Epithelial cell of proximal tubule (primary cell): ENCODE results near the gene MYO5B. TPM values are rescaled to one million over a fixed set of nuclear protein-coding genes. Genes with fewer than 3 reads are reported as not detected.

ENCODE experiments used
- DNase-seq: peaks from one replicate; pipeline ENCODE4 v3.0.0-alpha.2; 2011; ENCODE audit warnings: low read depth
- H3K4me3 ChIP-seq: 2 replicates; pipeline ENCODE4 v1.5.1; 2011; ENCODE audit warnings: low read depth, mild to moderate bottlenecking, low read length
- CTCF ChIP-seq: conservative IDR thresholded peaks from 2 replicates; pipeline ENCODE4 v1.5.1; 2012; ENCODE audit warnings: low read depth, mild to moderate bottlenecking, low read length
- total RNA-seq: library from RNA; depleted of rRNA; stranded (reverse); fragments of >200 nt; gene quantifications from 2 replicates; pipeline ENCODE4 v1.2.3, GENCODE V29; 2015

Gene MYO5B
- total RNA-seq, 1 donor from 2014 or later = 48.4 TPM

- no peak overlapping the region for H3K4me3 ChIP-seq
- DNase-seq = no peak
- no peak for TF ChIP-seq CTCF
Observed at GRCh38 chr18:49988733-49989132, 206.2 kb downstream of the MYO5B start.

- no peak for TF ChIP-seq CTCF
Observed at GRCh38 chr18:49988101-49988500, 206.8 kb downstream of the MYO5B start.

GRCh38 chr18:49985236-49985635 lies 209.7 kb downstream of the MYO5B start:
- no peak overlapping the region for H3K4me3 ChIP-seq
- no peak for TF ChIP-seq CTCF
- no peak for DNase-seq

More at GRCh38 chr18:49988101-49988500, 206.8 kb downstream of the MYO5B start:
- no peak for DNase-seq
- H3K4me3 ChIP-seq = no peak overlapping the region

GRCh38 chr18:49980896-49981295 lies 214.1 kb downstream of the MYO5B start:
- no peak overlapping the region for H3K4me3 ChIP-seq
- DNase-seq = no peak
- TF ChIP-seq CTCF = no peak

- no peak for TF ChIP-seq CTCF
- DNase-seq = no peak
- H3K4me3 ChIP-seq = no peak overlapping the region
Observed at GRCh38 chr18:49976795-49977560, 218.0 kb downstream of the MYO5B start.

- no peak overlapping the region for H3K4me3 ChIP-seq
- no peak for DNase-seq
- TF ChIP-seq CTCF = no peak
Observed at GRCh38 chr18:49976001-49976400, 218.9 kb downstream of the MYO5B start.

- no peak overlapping the region for H3K4me3 ChIP-seq
- no peak for TF ChIP-seq CTCF
- no peak for DNase-seq
Observed at GRCh38 chr18:49974079-49974478, 220.9 kb downstream of the MYO5B start.
